HG02884 (cell line): Measurements from ENCODE around the gene SPC24.
"Not testable (repeated sequence)": the region's sequence is repeated elsewhere in the genome, so short reads cannot be mapped to it uniquely, and the experiment has no call there.

Experiments
- ATAC-seq: cut with Tn5 transposase; IDR thresholded peaks from one replicate; pipeline ENCODE4 v1.9.1; 2021; ENCODE audit warnings: mild to moderate bottlenecking, moderate library complexity; ENCODE audit not compliant: unreplicated experiment

SPC24 gene

DNA sequence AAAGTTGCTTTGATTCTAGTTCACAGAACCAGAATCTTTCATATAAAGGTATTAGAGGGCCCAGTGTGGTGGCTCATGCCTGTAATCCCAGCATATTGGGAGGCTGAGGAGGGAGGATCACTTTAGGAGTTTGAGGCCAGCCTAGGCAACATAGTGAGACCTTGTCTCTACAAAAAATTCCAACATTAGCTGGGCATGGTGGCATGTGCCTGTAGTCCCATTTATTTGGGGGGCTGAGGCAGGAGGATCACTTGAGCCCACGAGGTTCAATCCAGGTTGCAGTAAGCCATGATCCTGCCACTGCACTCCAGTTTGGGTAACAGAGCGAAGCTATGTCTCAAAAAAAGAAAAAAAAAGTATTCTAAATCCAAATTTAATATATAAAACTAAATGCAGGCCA, 57.3 kb downstream of the SPC24 start:
- ATAC-seq = no peak

DNA sequence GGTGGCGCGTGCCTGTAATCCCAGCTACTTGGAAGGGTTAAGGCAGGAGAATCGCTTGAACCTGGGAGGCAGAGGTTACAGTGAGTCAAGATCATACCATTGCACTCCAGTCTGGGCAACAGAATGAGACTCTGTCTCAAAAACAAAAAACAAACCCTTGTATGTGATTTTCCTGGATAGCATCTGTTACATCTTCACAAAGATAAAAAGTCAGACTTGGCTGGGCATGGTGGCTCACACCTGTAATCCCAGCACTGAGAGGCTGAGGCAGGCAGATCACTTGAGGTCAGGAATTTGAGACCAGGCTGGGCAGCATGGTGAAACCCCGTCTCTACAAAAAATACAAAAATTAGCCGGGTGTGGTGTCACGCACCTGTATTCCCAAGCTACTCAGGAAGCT, 58.2 kb downstream of the SPC24 start:
- not testable (repeated sequence) for ATAC-seq

DNA sequence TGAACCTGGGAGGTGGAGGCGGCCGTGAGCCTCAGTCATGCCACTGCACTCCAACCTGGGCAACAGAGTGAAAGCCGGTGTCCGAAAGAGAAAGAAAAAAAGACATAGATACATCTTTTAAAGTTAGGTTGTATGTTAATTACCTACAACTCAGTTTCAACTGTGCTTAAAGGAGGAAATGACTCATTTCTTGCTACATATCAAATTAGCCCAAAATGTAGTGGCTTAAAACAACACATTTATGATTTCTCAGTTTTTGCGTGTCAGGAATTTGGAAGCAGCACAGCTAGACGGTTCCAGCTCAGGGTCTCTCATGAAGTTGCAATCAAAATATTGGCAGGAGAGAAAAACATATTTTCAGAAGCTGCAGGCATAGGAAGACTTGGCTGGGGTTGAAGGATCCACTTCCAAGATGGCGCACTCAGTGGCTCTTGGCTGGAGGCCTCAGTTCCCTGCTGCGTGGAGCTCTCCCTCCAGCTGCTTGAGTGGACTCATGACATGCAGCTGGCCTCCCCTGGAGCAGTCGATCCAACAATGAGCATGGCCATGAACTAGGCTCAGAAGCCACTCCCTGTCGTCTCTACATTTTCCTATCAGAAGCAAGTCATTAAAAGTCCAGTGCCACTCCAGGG, 59.3 kb downstream of the SPC24 start:
- no peak for ATAC-seq
